Lower leg skin (tissue), 4 donors: ENCODE data around the gene GJC2. TPM values are rescaled to one million over a fixed set of nuclear protein-coding genes. Genes with fewer than 3 reads are reported as not detected.

ENCODE experiments used
- DNase-seq, 2 donors: peaks; one replicate each; pipeline ENCODE4 v3.0.0-alpha.2; 2019; ENCODE audit warnings: low spot score in 2 of 2
- H3K4me3 ChIP-seq: fragments of 200-600 bp; sonication (generic); 2 replicates; pipeline ENCODE4 v1.5.1; 2017; ENCODE audit warnings: mild to moderate bottlenecking, low read depth; ENCODE audit not compliant: poor library complexity, severe bottlenecking
- POLR2A ChIP-seq, 2 donors: fragments of 450-650 bp; IDR thresholded peaks; one replicate each; pipeline ENCODE4 v1.6.1; 2016 to 2017; ENCODE audit warnings: antibody characterized with exemption in 2 of 2, mild to moderate bottlenecking in 1 of 2, moderate library complexity in 1 of 2
- WGBS, 2 donors: methylation state at CpG; one replicate each; pipeline ENCODE4 v1.1.5; 2018; 5-methylcytosine and 5-hydroxymethylcytosine counted together
- intact Hi-C: fragments of 100-400 bp; cut with DNase I; formaldehyde crosslinking; loops from one replicate; pipeline ENCODE4 v1.15.0; 2023; ENCODE audit warnings: low total_unique reads
- total RNA-seq, 4 donors: library from RNA; depleted of rRNA; stranded (reverse); fragments of >200 nt; gene quantifications; one replicate each; pipeline ENCODE4 v1.1.0, GENCODE V29; 2016
- TF ChIP-seq, protein P1 (sequence below), 3 donors: fragments of 450-650 bp; IDR thresholded peaks; one replicate each; pipeline ENCODE4 v1.5.1; 2016; ENCODE audit warnings: antibody characterized with exemption in 3 of 3, mild to moderate bottlenecking in 3 of 3, moderate library complexity in 2 of 3

GJC2 gene
- total RNA-seq, 4 donors from 2014 or later = 1.3 to 3.3 (median 2.6) TPM

- no peak overlapping the region for H3K4me3 ChIP-seq
- DNase-seq = peak in 1 of 2 donors; percentile 53
- TF ChIP-seq, protein P1, sequence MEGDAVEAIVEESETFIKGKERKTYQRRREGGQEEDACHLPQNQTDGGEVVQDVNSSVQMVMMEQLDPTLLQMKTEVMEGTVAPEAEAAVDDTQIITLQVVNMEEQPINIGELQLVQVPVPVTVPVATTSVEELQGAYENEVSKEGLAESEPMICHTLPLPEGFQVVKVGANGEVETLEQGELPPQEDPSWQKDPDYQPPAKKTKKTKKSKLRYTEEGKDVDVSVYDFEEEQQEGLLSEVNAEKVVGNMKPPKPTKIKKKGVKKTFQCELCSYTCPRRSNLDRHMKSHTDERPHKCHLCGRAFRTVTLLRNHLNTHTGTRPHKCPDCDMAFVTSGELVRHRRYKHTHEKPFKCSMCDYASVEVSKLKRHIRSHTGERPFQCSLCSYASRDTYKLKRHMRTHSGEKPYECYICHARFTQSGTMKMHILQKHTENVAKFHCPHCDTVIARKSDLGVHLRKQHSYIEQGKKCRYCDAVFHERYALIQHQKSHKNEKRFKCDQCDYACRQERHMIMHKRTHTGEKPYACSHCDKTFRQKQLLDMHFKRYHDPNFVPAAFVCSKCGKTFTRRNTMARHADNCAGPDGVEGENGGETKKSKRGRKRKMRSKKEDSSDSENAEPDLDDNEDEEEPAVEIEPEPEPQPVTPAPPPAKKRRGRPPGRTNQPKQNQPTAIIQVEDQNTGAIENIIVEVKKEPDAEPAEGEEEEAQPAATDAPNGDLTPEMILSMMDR (IDR thresholded peaks at IDR 0.05) = no peak
- no peak for TF ChIP-seq POLR2A (IDR thresholded peaks at IDR 0.05)
- intact Hi-C loops = no loop called here
- 89 to 94% methylated on average over 12 of the region's 12 CpGs for WGBS, 2 donors
Measured at GRCh38 chr1:228177721-228178710, 28.3 kb downstream of the GJC2 start.

DNA sequence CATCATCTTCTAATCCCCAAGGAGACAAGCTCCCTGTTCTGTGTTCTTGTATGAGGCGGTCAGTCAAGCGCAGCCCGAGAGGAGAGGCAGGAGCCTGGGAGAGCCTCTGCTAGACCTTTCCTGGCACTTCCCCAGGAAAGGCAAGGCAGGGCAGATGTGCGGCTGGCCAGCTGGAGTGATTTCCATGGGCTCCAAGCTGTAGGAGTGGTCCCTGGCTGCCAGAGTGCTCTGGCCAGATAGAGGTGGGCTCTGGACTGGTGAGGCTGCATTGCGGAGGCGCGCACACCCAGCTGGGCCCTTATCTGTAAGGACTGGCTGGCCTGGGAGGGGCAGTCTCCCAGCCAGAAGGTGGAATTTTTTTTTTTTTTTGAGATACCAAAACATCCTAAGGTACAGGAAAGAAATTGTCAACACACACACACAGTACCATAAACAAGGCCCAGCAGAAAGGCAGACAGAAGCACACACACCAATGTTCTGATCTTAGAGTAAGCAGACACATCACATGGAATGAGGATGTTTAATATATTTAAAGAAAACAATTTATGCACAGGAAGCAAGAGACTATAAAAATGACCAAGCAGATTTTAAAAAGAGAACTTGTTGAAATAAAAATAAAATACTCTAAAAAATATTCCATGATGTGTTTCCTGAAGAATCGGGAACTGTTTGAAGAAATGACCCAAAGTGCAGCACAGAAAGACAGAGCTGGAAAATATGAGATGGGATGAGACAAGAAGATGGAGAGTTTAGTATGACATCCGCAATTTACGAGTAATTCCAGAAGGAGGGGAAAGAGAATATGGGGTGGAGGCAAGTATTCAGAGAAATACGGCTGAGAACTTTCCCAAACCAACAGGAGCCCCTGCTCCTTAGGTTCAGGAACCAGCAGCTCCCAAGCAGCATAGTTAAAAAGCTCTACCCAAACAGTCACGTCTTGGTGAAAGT is 29.3 kb downstream of the GJC2 start:
- DNase-seq = peak in 1 of 2 donors; percentile 61
- intact Hi-C loops = no loop called here
- TF ChIP-seq POLR2A (IDR thresholded peaks at IDR 0.05) = no peak
- WGBS, 2 donors = 79% methylated on average over 12 of the region's 12 CpGs
- no peak overlapping the region for H3K4me3 ChIP-seq

- peak in 1 of 2 donors; percentile 28 for DNase-seq
- intact Hi-C loops = no loop called here
- 68 to 69% methylated on average over 4 of the region's 4 CpGs for WGBS, 2 donors
- H3K4me3 ChIP-seq = no peak overlapping the region
- TF ChIP-seq, protein P1 (IDR thresholded peaks at IDR 0.05) = no peak
- TF ChIP-seq POLR2A (IDR thresholded peaks at IDR 0.05) = no peak
Measured at GRCh38 chr1:228180271-228180958, 30.7 kb downstream of the GJC2 start.

- intact Hi-C loops = no loop called here
- WGBS, 2 donors = 88 to 89% methylated on average over 7 of the region's 7 CpGs
Measured at GRCh38 chr1:228180959-228181644, 31.4 kb downstream of the GJC2 start.

GRCh38 chr1:228181645-228182034 is 31.9 kb downstream of the GJC2 start:
- H3K4me3 ChIP-seq = no peak overlapping the region
- TF ChIP-seq POLR2A (IDR thresholded peaks at IDR 0.05) = no peak
- TF ChIP-seq, protein P1 (IDR thresholded peaks at IDR 0.05) = no peak
- peak in 1 of 2 donors; percentile 52 for DNase-seq
- 85 to 90% methylated on average over 9 of the region's 9 CpGs for WGBS, 2 donors
- intact Hi-C loops = no loop called here

More at GRCh38 chr1:228180959-228181644, 31.4 kb downstream of the GJC2 start:
- H3K4me3 ChIP-seq = no peak overlapping the region
- TF ChIP-seq, protein P1 (IDR thresholded peaks at IDR 0.05) = no peak
- TF ChIP-seq POLR2A (IDR thresholded peaks at IDR 0.05) = no peak
- DNase-seq = peak in 1 of 2 donors; percentile 61
